ENCODE measurements around the gene ABCC11.

GRCh38 chr16:48218473-48218872 is 28.9 kb downstream of the ABCC11 start:
- TF ChIP-seq CTCF (conservative IDR thresholded peaks at IDR 0.05; ENCODE audit: low read depth, low read length) (no peak), RFX5 (IDR thresholded peaks at IDR 0.05; ENCODE audit: low read depth, low read length) (no peak), BHLHE40 (IDR thresholded peaks at IDR 0.05; ENCODE audit: low read depth, low read length) (no peak), USF2 (IDR thresholded peaks at IDR 0.05; ENCODE audit: low read depth, low read length) (no peak), POLR2A (IDR thresholded peaks at IDR 0.05; ENCODE audit: low read depth, low read length) (no peak), SMC3 (IDR thresholded peaks at IDR 0.05; ENCODE audit: low read depth, low read length) (no peak), RAD21 (IDR thresholded peaks at IDR 0.05; ENCODE audit: low read length) (no peak), MAFK (IDR thresholded peaks at IDR 0.05; ENCODE audit: low read depth, low read length) (no peak), NFE2L2 (IDR thresholded peaks at IDR 0.05; ENCODE audit: low read depth, low read length) (no peak), CEBPB (IDR thresholded peaks at IDR 0.05; ENCODE audit: low read depth, low read length) (no peak), MXI1 (IDR thresholded peaks at IDR 0.05; ENCODE audit: borderline replicate concordance, low read depth, low read length) (no peak)

Data from IMR-90 (cell line).